Hepatocyte (in vitro differentiated cells): ENCODE data around the gene OR14A2.

ENCODE experiments used
- EZH2 ChIP-seq: fragments of 200-600 bp; sonication (generic); IDR thresholded peaks from 2 replicates; pipeline ENCODE4 v1.6.1; 2016; ENCODE audit warnings: antibody characterized with exemption, mild to moderate bottlenecking, borderline replicate concordance
- EZH2phosphoT487 ChIP-seq: fragments of 200-600 bp; sonication (generic); IDR thresholded peaks from one replicate; pipeline ENCODE4 v1.6.1; 2018; ENCODE audit warnings: antibody characterized with exemption, mild to moderate bottlenecking, low read depth, moderate library complexity; ENCODE audit not compliant: unreplicated experiment, severe bottlenecking
- TF ChIP-seq, protein P1 (sequence below): fragments of 200-600 bp; sonication (generic); IDR thresholded peaks from 2 replicates; pipeline ENCODE4 v1.5.1; 2016; ENCODE audit warnings: antibody characterized with exemption, mild to moderate bottlenecking; ENCODE audit not compliant: poor library complexity

DNA sequence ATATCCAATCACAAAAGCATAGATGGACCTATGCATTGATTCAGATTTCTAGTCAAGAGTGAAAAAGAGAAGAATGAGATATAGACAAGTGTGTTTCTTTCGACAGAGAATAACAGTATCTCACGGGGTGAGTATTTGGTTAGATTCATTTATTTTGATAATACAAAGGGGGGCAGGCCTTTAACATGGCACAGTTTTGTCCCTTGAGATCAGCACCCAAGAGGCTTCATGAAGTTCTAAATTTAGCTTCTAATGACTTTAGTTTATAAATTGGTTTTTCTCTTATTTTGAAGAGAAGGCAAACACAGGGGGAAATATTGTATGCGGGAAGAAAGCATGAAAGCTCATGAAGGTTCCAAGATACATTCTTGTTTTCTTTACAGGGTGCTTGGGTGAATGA, 12.5 kb upstream of the OR14A2 start, which contains the start of gene OR1C1:
- TF ChIP-seq, protein P1, sequence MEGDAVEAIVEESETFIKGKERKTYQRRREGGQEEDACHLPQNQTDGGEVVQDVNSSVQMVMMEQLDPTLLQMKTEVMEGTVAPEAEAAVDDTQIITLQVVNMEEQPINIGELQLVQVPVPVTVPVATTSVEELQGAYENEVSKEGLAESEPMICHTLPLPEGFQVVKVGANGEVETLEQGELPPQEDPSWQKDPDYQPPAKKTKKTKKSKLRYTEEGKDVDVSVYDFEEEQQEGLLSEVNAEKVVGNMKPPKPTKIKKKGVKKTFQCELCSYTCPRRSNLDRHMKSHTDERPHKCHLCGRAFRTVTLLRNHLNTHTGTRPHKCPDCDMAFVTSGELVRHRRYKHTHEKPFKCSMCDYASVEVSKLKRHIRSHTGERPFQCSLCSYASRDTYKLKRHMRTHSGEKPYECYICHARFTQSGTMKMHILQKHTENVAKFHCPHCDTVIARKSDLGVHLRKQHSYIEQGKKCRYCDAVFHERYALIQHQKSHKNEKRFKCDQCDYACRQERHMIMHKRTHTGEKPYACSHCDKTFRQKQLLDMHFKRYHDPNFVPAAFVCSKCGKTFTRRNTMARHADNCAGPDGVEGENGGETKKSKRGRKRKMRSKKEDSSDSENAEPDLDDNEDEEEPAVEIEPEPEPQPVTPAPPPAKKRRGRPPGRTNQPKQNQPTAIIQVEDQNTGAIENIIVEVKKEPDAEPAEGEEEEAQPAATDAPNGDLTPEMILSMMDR = no peak
- no peak for TF ChIP-seq EZH2
- no peak for TF ChIP-seq EZH2phosphoT487
